ENCODE data around the gene LMO1. TPM values are rescaled to one million over a fixed set of nuclear protein-coding genes. Genes with fewer than 3 reads are reported as not detected.

LMO1 gene
- total RNA-seq, 3 donors from 2014 or later (not counting 1 experiment from before 2014, with no cell fraction given) = not detected

GRCh38 chr11:8222820-8223512 lies 40.7 kb downstream of the LMO1 start:
- Mint-ChIP-seq H3K4me3 (no peak overlapping the region), H3K4me1 (peaks cover 5 to 10% of the 10 kb centered on the region in 2 donors), H3K27ac (no peak overlapping the region), H3K36me3 (no peaks in the 10 kb centered on the region), H3K9me3 (no peaks in the 10 kb centered on the region), H3K27me3 (ENCODE audit: low read depth in 2 of 2) (peaks cover 5 to 40% of the 10 kb centered on the region in 2 donors)
- H3K4me3 ChIP-seq (ENCODE audit: low read length) = no peak overlapping the region
- no peak overlapping the region for H3K27ac ChIP-seq (ENCODE audit: low read length)
- H3K36me3 ChIP-seq (ENCODE audit: control insufficient read depth, insufficient read depth, low read length) = no peaks in the 10 kb centered on the region
- ATAC-seq (peak in 1 of 3 donors; percentile 55), DNase-seq (no peak)
- peaks cover 4% of the 10 kb centered on the region for H3K27me3 ChIP-seq (ENCODE audit: control insufficient read depth, insufficient read depth, low read length)
- no peaks in the 10 kb centered on the region for H3K9me3 ChIP-seq (ENCODE audit: control insufficient read depth, insufficient read depth, low read length)
- 52% methylated on average over 6 of the region's 6 CpGs for WGBS (ENCODE audit: insufficient coverage)
- H3K4me1 ChIP-seq (ENCODE audit: control insufficient read depth, insufficient read depth, low read length) = peaks cover 7% of the 10 kb centered on the region
- no peak for TF ChIP-seq CTCF (IDR thresholded peaks at IDR 0.05)
- intact Hi-C loops (cut with micrococcal nuclease) = no loop called here

- H3K4me1 ChIP-seq (ENCODE audit: control insufficient read depth, insufficient read depth, low read length) = peaks cover 7% of the 10 kb centered on the region
- no peak overlapping the region for H3K4me3 Mint-ChIP-seq
- ATAC-seq (no peak), DNase-seq (no peak)
- peaks cover 5 to 40% of the 10 kb centered on the region in 2 donors for H3K27me3 Mint-ChIP-seq (ENCODE audit: low read depth in 2 of 2)
- intact Hi-C loops (cut with micrococcal nuclease) = no loop called here
- no peak overlapping the region for H3K4me3 ChIP-seq (ENCODE audit: low read length)
- H3K4me1 Mint-ChIP-seq = peaks cover 5 to 10% of the 10 kb centered on the region in 2 donors
- peaks cover 4% of the 10 kb centered on the region for H3K27me3 ChIP-seq (ENCODE audit: control insufficient read depth, insufficient read depth, low read length)
- no peaks in the 10 kb centered on the region for H3K36me3 Mint-ChIP-seq
- H3K36me3 ChIP-seq (ENCODE audit: control insufficient read depth, insufficient read depth, low read length) = no peaks in the 10 kb centered on the region
- H3K27ac Mint-ChIP-seq = no peak overlapping the region
- WGBS (ENCODE audit: insufficient coverage) = 78% methylated on average over 8 of the region's 8 CpGs
- no peaks in the 10 kb centered on the region for H3K9me3 ChIP-seq (ENCODE audit: control insufficient read depth, insufficient read depth, low read length)
- TF ChIP-seq CTCF (IDR thresholded peaks at IDR 0.05) = no peak
- H3K27ac ChIP-seq (ENCODE audit: low read length) = no peak overlapping the region
- H3K9me3 Mint-ChIP-seq = no peaks in the 10 kb centered on the region
Observed at GRCh38 chr11:8221917-8222495, 41.7 kb downstream of the LMO1 start.

- intact Hi-C loops (cut with micrococcal nuclease) = no loop called here
- no peak for DNase-seq
- no peaks in the 10 kb centered on the region for H3K36me3 Mint-ChIP-seq
- no peaks in the 10 kb centered on the region for H3K9me3 Mint-ChIP-seq
- H3K27me3 Mint-ChIP-seq (ENCODE audit: low read depth in 2 of 2) = peaks cover 5 to 40% of the 10 kb centered on the region in 2 donors
- TF ChIP-seq CTCF (IDR thresholded peaks at IDR 0.05) = no peak
- Histone ChIP-seq H3K4me3 (ENCODE audit: low read length) (no peak overlapping the region), H3K9me3 (ENCODE audit: control insufficient read depth, insufficient read depth, low read length) (no peaks in the 10 kb centered on the region), H3K27me3 (ENCODE audit: control insufficient read depth, insufficient read depth, low read length) (peaks cover 4% of the 10 kb centered on the region), H3K36me3 (ENCODE audit: control insufficient read depth, insufficient read depth, low read length) (no peaks in the 10 kb centered on the region), H3K4me1 (ENCODE audit: control insufficient read depth, insufficient read depth, low read length) (peaks cover 7% of the 10 kb centered on the region), H3K27ac (ENCODE audit: low read length) (no peak overlapping the region)
- peaks cover 5 to 10% of the 10 kb centered on the region in 2 donors for H3K4me1 Mint-ChIP-seq
- no peak overlapping the region for H3K27ac Mint-ChIP-seq
- 87% methylated on average over 8 of the region's 8 CpGs for WGBS (ENCODE audit: insufficient coverage)
- H3K4me3 Mint-ChIP-seq = no peak overlapping the region
- no peak for ATAC-seq
Observed at GRCh38 chr11:8221046-8221723, 42.5 kb downstream of the LMO1 start.
